ENCODE measurements around the gene ATG4B.

The ATG4B gene

GRCh38 chr2:241668354-241668753 is 30.9 kb downstream of the ATG4B start:
- no peak for DNase-seq

- DNase-seq, result no peak
Measured at GRCh38 chr2:241668839-241669238, 31.3 kb downstream of the ATG4B start.

- no peak for DNase-seq
Measured at GRCh38 chr2:241670333-241671110, 33.0 kb downstream of the ATG4B start.

- no peak for DNase-seq
Measured at GRCh38 chr2:241671457-241672240, 34.2 kb downstream of the ATG4B start.

GRCh38 chr2:241672243-241673188 is 35.0 kb downstream of the ATG4B start:
- no peak for DNase-seq

GRCh38 chr2:241673189-241673663 is 35.7 kb downstream of the ATG4B start:
- DNase-seq, result no peak

GRCh38 chr2:241673797-241674725 is 36.6 kb downstream of the ATG4B start:
- DNase-seq, result no peak

GRCh38 chr2:241675885-241676284 is 38.4 kb downstream of the ATG4B start:
- DNase-seq, result no peak

- DNase-seq, result no peak
Measured at GRCh38 chr2:241676665-241677064, 39.2 kb downstream of the ATG4B start.

GRCh38 chr2:241677392-241677791 is 39.9 kb downstream of the ATG4B start:
- no peak for DNase-seq

- no peak for DNase-seq
Measured at GRCh38 chr2:241678307-241678706, 40.8 kb downstream of the ATG4B start.

- DNase-seq, result no peak
Measured at GRCh38 chr2:241678784-241679540, 41.5 kb downstream of the ATG4B start.

- DNase-seq, result no peak
Measured at GRCh38 chr2:241680044-241680443, 42.6 kb downstream of the ATG4B start.

GRCh38 chr2:241680827-241681599 is 43.5 kb downstream of the ATG4B start:
- DNase-seq, result no peak

GRCh38 chr2:241686324-241686649 is 48.8 kb downstream of the ATG4B start:
- DNase-seq, result no peak

- DNase-seq, result peak; percentile 97
Measured at GRCh38 chr2:241686650-241687425, 49.3 kb downstream of the ATG4B start, which contains the start of gene DTYMK. Gene DTYMK, minus strand, starts transcription at chr2:241686815. Its CDS starts 32 bp downstream, at chr2:241686783.

- DNase-seq, result no peak
Measured at GRCh38 chr2:241689306-241689705, 51.8 kb downstream of the ATG4B start.

GRCh38 chr2:241690202-241690717 is 52.8 kb downstream of the ATG4B start:
- no peak for DNase-seq

- DNase-seq, result no peak
Measured at GRCh38 chr2:241692448-241692847, 55.0 kb downstream of the ATG4B start.
